Measurements from ENCODE around the gene UTF1.

DNA sequence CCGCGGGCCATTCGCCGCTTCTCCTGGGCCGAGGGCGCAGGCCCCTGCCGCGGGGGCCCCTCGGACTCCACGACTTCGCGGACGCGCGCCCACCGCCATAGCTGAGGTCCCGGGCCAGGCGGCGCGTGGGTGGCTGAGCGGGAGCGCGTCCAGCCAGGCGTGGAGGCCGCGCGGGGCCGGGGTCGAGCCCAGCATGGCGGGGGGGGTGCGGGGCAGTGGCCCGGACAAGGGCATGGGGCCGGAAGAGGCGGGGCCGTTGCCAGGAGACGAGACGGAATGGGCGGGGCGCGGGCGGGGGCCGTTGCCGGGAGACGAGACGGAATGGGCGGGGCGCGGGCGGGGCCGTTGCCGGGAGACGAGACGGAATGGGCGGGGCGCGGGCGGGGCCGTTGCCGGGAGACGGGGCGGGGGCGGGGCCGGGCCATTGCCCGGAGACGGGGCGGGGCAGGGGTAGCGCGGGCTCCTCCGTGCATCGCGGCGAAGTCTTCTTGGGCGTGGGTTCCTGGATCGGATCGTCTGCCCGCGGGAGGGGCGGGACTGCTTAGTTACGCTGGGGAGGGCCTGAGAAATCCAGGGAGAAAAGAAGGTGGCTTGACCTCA, 31.8 kb downstream of the UTF1 start:
- TF ChIP-seq, protein P1, sequence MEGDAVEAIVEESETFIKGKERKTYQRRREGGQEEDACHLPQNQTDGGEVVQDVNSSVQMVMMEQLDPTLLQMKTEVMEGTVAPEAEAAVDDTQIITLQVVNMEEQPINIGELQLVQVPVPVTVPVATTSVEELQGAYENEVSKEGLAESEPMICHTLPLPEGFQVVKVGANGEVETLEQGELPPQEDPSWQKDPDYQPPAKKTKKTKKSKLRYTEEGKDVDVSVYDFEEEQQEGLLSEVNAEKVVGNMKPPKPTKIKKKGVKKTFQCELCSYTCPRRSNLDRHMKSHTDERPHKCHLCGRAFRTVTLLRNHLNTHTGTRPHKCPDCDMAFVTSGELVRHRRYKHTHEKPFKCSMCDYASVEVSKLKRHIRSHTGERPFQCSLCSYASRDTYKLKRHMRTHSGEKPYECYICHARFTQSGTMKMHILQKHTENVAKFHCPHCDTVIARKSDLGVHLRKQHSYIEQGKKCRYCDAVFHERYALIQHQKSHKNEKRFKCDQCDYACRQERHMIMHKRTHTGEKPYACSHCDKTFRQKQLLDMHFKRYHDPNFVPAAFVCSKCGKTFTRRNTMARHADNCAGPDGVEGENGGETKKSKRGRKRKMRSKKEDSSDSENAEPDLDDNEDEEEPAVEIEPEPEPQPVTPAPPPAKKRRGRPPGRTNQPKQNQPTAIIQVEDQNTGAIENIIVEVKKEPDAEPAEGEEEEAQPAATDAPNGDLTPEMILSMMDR (IDR thresholded peaks at IDR 0.05), result no peak
- peak in 2 of 4 donors; percentile 17 to 71 for TF ChIP-seq POLR2A (IDR thresholded peaks at IDR 0.05)

Data from esophagus squamous epithelium (tissue), 4 donors.